GM18526 (cell line): ENCODE results near the gene EPHA8.

ENCODE experiments used
- POLR2A ChIP-seq: IDR thresholded peaks from 3 replicates; pipeline ENCODE4 v1.6.1; 2011; ENCODE audit not compliant: insufficient read length; ENCODE audit errors: extremely low read depth

EPHA8 gene

DNA sequence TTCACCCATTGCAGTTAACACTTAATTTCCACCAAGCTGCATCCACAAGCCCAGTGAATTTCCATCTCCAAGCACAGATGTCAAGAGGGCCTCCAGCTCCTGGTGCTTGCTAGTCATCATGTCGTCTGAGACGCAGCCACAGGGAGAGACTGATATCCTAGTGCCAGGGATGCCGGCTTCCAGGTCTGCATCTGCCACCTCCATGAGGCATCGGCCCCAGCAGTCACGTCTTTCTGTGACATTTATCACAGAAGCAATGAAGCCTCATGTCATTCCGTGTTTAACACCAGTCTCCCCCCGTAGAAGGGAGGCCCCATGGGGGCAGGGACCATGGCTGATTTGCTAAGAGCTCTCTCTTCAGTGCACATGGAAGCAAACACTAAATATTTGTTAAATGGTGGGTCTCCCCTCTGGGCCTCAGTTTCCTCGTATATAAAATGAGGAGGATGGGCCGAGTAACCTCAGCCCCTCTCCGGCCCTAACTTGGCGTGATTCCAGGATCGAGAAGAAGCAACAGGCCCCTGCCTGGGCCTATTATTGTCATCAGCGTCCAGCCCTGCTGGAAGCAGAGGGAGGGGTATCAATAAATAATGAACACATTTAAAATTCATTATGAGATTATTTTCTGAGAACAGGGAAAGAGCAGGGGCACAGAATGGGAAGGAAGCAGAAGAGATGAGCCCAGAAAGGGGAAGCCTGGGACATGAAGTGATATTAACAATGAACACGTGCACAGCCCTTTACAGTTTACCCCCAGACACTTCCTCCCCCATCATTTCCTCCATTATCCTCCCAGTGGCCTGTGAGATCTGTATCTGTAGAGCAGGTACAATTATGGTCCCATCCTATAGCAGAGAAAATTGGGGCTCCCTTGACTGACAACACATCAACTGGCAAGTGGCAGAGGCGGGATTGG lies 88.9 kb downstream of the EPHA8 start:
- TF ChIP-seq POLR2A, result no peak

- no peak for TF ChIP-seq POLR2A
Observed at GRCh38 chr1:22652881-22653316, 89.6 kb downstream of the EPHA8 start, which contains the start of gene C1QB. Gene C1QB (plus strand): TSS chr1:22653236. CDS start chr1:22659463, 6,227 bp downstream.
